HG02840 (cell line): ENCODE data around the gene SH3GL2.

Experiments
- ATAC-seq: cut with Tn5 transposase; IDR thresholded peaks from one replicate; pipeline ENCODE4 v1.9.1; 2021; ENCODE audit warnings: mild to moderate bottlenecking, moderate library complexity, moderate number of reproducible peaks; ENCODE audit not compliant: unreplicated experiment, low FRiP score

SH3GL2 gene

GRCh38 chr9:17651725-17652124 lies 72.9 kb downstream of the SH3GL2 start:
- no peak for ATAC-seq

- ATAC-seq, result no peak
Observed at GRCh38 chr9:17653947-17654465, 75.1 kb downstream of the SH3GL2 start.

GRCh38 chr9:17656889-17657288 lies 78.0 kb downstream of the SH3GL2 start:
- no peak for ATAC-seq

GRCh38 chr9:17658237-17658636 lies 79.4 kb downstream of the SH3GL2 start:
- no peak for ATAC-seq

GRCh38 chr9:17660158-17660557 lies 81.3 kb downstream of the SH3GL2 start:
- ATAC-seq, result no peak

GRCh38 chr9:17665450-17665849 lies 86.6 kb downstream of the SH3GL2 start:
- no peak for ATAC-seq

GRCh38 chr9:17669206-17669605 lies 90.3 kb downstream of the SH3GL2 start:
- no peak for ATAC-seq

GRCh38 chr9:17682684-17683083 lies 103.8 kb downstream of the SH3GL2 start:
- ATAC-seq, result no peak

GRCh38 chr9:17688834-17689233 lies 110.0 kb downstream of the SH3GL2 start:
- no peak for ATAC-seq

GRCh38 chr9:17694336-17694735 lies 115.5 kb downstream of the SH3GL2 start:
- ATAC-seq, result no peak

- no peak for ATAC-seq
Observed at GRCh38 chr9:17695482-17695881, 116.6 kb downstream of the SH3GL2 start.

- no peak for ATAC-seq
Observed at GRCh38 chr9:17699615-17700330, 120.9 kb downstream of the SH3GL2 start.

GRCh38 chr9:17706347-17706746 lies 127.5 kb downstream of the SH3GL2 start:
- ATAC-seq, result no peak

- ATAC-seq, result no peak
Observed at GRCh38 chr9:17719053-17719452, 140.2 kb downstream of the SH3GL2 start.

- no peak for ATAC-seq
Observed at GRCh38 chr9:17721954-17722353, 143.1 kb downstream of the SH3GL2 start.

- no peak for ATAC-seq
Observed at GRCh38 chr9:17723656-17724055, 144.8 kb downstream of the SH3GL2 start.

- ATAC-seq, result no peak
Observed at GRCh38 chr9:17725399-17726010, 146.6 kb downstream of the SH3GL2 start.

- ATAC-seq, result no peak
Observed at GRCh38 chr9:17726298-17726697, 147.4 kb downstream of the SH3GL2 start.

- ATAC-seq, result no peak
Observed at GRCh38 chr9:17730899-17731298, 152.0 kb downstream of the SH3GL2 start.

GRCh38 chr9:17731308-17731707 lies 152.4 kb downstream of the SH3GL2 start:
- no peak for ATAC-seq

GRCh38 chr9:17734674-17735073 lies 155.8 kb downstream of the SH3GL2 start:
- no peak for ATAC-seq

GRCh38 chr9:17735859-17736258 lies 157.0 kb downstream of the SH3GL2 start:
- ATAC-seq, result no peak
